ENCODE measurements around the gene C1orf141.

- TF ChIP-seq CTCF (IDR thresholded peaks at IDR 0.05; ENCODE audit: extremely low read depth in 1 of 2, insufficient read depth in 1 of 2, low read depth in 1 of 2, low read length in 2 of 2), result no peak
- TF ChIP-seq POLR2AphosphoS5 (IDR thresholded peaks at IDR 0.05; ENCODE audit: insufficient read depth, low read depth, low read length), result no peak
Measured at GRCh38 chr1:67059346-67059745, 75.4 kb downstream of the C1orf141 start.

Measured in endothelial cell of umbilical vein (primary cell).